Sigmoid colon (tissue), 7 donors: ENCODE results near the gene GLOD5. TPM values are rescaled to one million over a fixed set of nuclear protein-coding genes. Genes with fewer than 3 reads are reported as not detected.

Source experiments
- DNase-seq: peaks from one replicate; pipeline ENCODE4 v3.0.0-alpha.2; 2019
- H3K27ac ChIP-seq, 4 donors: fragments of 200-600 bp; sonication (generic); one replicate each; pipeline ENCODE4 v1.5.1; 2016 to 2019; ENCODE audit warnings: mild to moderate bottlenecking in 1 of 4
- H3K27me3 ChIP-seq, 3 donors: fragments of 200-600 bp; sonication (generic); one replicate each; pipeline ENCODE4 v1.5.1; 2019; ENCODE audit warnings: mild to moderate bottlenecking in 1 of 3
- H3K36me3 ChIP-seq, 4 donors: fragments of 200-600 bp; sonication (generic); one replicate each; pipeline ENCODE4 v1.5.1; 2016 to 2019
- H3K4me1 ChIP-seq, 4 donors: fragments of 200-600 bp; sonication (generic); one replicate each; pipeline ENCODE4 v1.5.1; 2017 to 2019
- H3K4me3 ChIP-seq, 4 donors: fragments of 200-600 bp; sonication (generic); one replicate each; pipeline ENCODE4 v1.5.1; 2017 to 2019; ENCODE audit warnings: mild to moderate bottlenecking in 2 of 4, moderate library complexity in 1 of 4
- H3K9me3 ChIP-seq, 4 donors: fragments of 200-600 bp in 3 of 4; sonication (generic) in 3 of 4; one replicate each; pipeline versions ENCODE4 v1.5.1 to v1.6.1; 2013 to 2019
- CTCF ChIP-seq, 4 experiments: fragments of 450-650 bp in 3 of 4; fragments of 200-600 bp in 1 of 4; IDR thresholded peaks; one replicate each; pipeline ENCODE4 v1.5.1; 2016 to 2019; ENCODE audit warnings: antibody characterized with exemption in 4 of 4, mild to moderate bottlenecking in 3 of 4, moderate library complexity in 2 of 4
- EP300 ChIP-seq, 4 donors: sonication (generic); formaldehyde crosslinking; IDR thresholded peaks; one replicate each; pipeline ENCODE4 v1.6.1; 2017; ENCODE audit warnings: antibody characterized with exemption in 4 of 4
- POLR2A ChIP-seq, 2 donors: fragments of 450-650 bp; IDR thresholded peaks; one replicate each; pipeline ENCODE4 v1.6.1; 2016; ENCODE audit warnings: antibody characterized with exemption in 2 of 2, mild to moderate bottlenecking in 2 of 2, moderate library complexity in 2 of 2
- POLR2AphosphoS5 ChIP-seq, 4 donors: sonication (generic); formaldehyde crosslinking; IDR thresholded peaks; one replicate each; pipeline ENCODE4 v1.6.1; 2017; ENCODE audit warnings: antibody characterized with exemption in 4 of 4
- WGBS, 2 donors: extraction: QIAGEN DNeasy Blood & Tissue Kit; methylation state at CpG; one replicate each; pipeline ENCODE4 v1.1.7; 2013; 5-methylcytosine and 5-hydroxymethylcytosine counted together
- intact Hi-C: fragments of 100-400 bp; cut with DNase I; formaldehyde crosslinking; loops from one replicate; pipeline ENCODE4 v1.15.1; 2023
- polyA plus RNA-seq, 3 donors: library from polyadenylated mRNA; stranded (reverse); fragments of 200-250 nt; gene quantifications; one replicate each; pipeline ENCODE4 v1.2.3, GENCODE V29; 2013
- total RNA-seq, 4 donors: library from RNA; depleted of rRNA; stranded (reverse); fragments of >200 nt; gene quantifications; one replicate each; pipeline ENCODE4 v1.1.0, GENCODE V29; 2016
- donor health status: healthy with polysubstance abuse.
- donor health status: Bipolar disorder and iron deficiency.
- donor health status: healthy.

Gene GLOD5
- total and polyA plus RNA-seq, 7 donors, result 7.5 to 22.7 (median 10.8) TPM; not detected in 4

GRCh38 chrX:48726596-48726995, 35.0 kb upstream of the GLOD5 start:
- no peak for DNase-seq
- Histone ChIP-seq H3K36me3 (no peaks in the 10 kb centered on the region), H3K9me3 (no peaks in the 10 kb centered on the region), H3K27me3 (no peaks in the 10 kb centered on the region), H3K4me3 (no peak overlapping the region), H3K4me1 (no peaks in the 10 kb centered on the region), H3K27ac (no peak overlapping the region)
- intact Hi-C loops, result no loop called here
- TF ChIP-seq POLR2A (IDR thresholded peaks at IDR 0.05), result no peak
- TF ChIP-seq EP300 (IDR thresholded peaks at IDR 0.05), result no peak
- no peak for TF ChIP-seq POLR2AphosphoS5 (IDR thresholded peaks at IDR 0.05)
- no peak for TF ChIP-seq CTCF (IDR thresholded peaks at IDR 0.05)
- 75 to 93% methylated on average over 2 of the region's 2 CpGs for WGBS, 2 donors

- no peaks in the 10 kb centered on the region for H3K9me3 ChIP-seq
- no peak for TF ChIP-seq CTCF (IDR thresholded peaks at IDR 0.05)
- no peak for TF ChIP-seq POLR2A (IDR thresholded peaks at IDR 0.05)
- TF ChIP-seq POLR2AphosphoS5 (IDR thresholded peaks at IDR 0.05), result no peak
- TF ChIP-seq EP300 (IDR thresholded peaks at IDR 0.05), result no peak
- no peaks in the 10 kb centered on the region for H3K4me1 ChIP-seq
- H3K27ac ChIP-seq, result no peak overlapping the region
- no peaks in the 10 kb centered on the region for H3K36me3 ChIP-seq
- no peak for DNase-seq
- no peak overlapping the region for H3K4me3 ChIP-seq
- peaks cover 0 to 3% (median 0%) of the 10 kb centered on the region in 3 donors for H3K27me3 ChIP-seq
- intact Hi-C loops, result no loop called here
Observed at GRCh38 chrX:48728653-48729052, 32.9 kb upstream of the GLOD5 start.

- peaks cover 0 to 6% (median 2%) of the 10 kb centered on the region in 4 donors for H3K4me1 ChIP-seq
- 70 to 88% methylated on average over 1 of the region's 1 CpG for WGBS, 2 donors
- no peaks in the 10 kb centered on the region for H3K9me3 ChIP-seq
- TF ChIP-seq EP300 (IDR thresholded peaks at IDR 0.05), result no peak
- no peak for TF ChIP-seq CTCF (IDR thresholded peaks at IDR 0.05)
- TF ChIP-seq POLR2A (IDR thresholded peaks at IDR 0.05), result no peak
- no peak for TF ChIP-seq POLR2AphosphoS5 (IDR thresholded peaks at IDR 0.05)
- intact Hi-C loops, result no loop called here
- no peak overlapping the region for H3K27ac ChIP-seq
- H3K4me3 ChIP-seq, result no peak overlapping the region
- H3K27me3 ChIP-seq, result peaks cover 0 to 3% (median 0%) of the 10 kb centered on the region in 3 donors
- H3K36me3 ChIP-seq, result no peaks in the 10 kb centered on the region
- DNase-seq, result no peak
Observed at GRCh38 chrX:48736303-48736702, 25.2 kb upstream of the GLOD5 start.

DNA sequence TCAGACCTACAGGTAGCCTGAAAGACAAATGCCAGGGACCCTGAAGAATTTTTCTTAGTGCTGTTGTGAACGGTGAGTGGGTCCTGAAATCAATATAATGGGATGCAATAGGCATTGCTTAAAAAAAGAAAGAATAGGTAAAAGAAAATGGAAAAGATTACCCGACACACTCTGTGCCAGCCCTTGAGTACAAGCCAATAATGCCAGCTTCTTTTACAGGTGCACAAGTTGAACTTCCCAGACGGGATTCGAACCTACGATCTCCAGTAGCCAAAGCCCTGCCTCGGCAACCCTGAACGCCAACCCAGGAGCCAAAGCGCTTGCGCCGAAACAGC, 24.7 kb upstream of the GLOD5 start:
- 6 to 8% methylated on average over 10 of the region's 10 CpGs for WGBS, 2 donors
- intact Hi-C loops, result loop anchor here (1.0 kb wide), 2 partner anchors 41 to 64 kb away; partner anchors contain the start of gene SUV39H1
- TF ChIP-seq POLR2AphosphoS5 (IDR thresholded peaks at IDR 0.05), result no peak
- TF ChIP-seq EP300 (IDR thresholded peaks at IDR 0.05), result no peak
- no peak for TF ChIP-seq POLR2A (IDR thresholded peaks at IDR 0.05)
- no peak for TF ChIP-seq CTCF (IDR thresholded peaks at IDR 0.05)
- Histone ChIP-seq H3K27me3 (peaks cover 0 to 3% (median 0%) of the 10 kb centered on the region in 3 donors), H3K9me3 (no peaks in the 10 kb centered on the region), H3K27ac (peak overlapping the region in 3 of 4 donors; percentile 83 to 93 (median 84)), H3K4me3 (peak overlapping the region in 2 of 4 donors; percentile 59 to 61), H3K36me3 (no peaks in the 10 kb centered on the region), H3K4me1 (peaks cover 0 to 6% (median 2%) of the 10 kb centered on the region in 4 donors)
- DNase-seq, result no peak
